Suprapubic skin (tissue), 4 donors: ENCODE data around the gene UBE2J1.

Experiments
- EP300 ChIP-seq: sonication (generic); formaldehyde crosslinking; IDR thresholded peaks from one replicate; pipeline ENCODE4 v1.6.1; 2017; ENCODE audit warnings: antibody characterized with exemption
- POLR2A ChIP-seq, 2 donors: fragments of 450-650 bp; IDR thresholded peaks; one replicate each; pipeline ENCODE4 v1.6.1; 2017; ENCODE audit warnings: antibody characterized with exemption in 2 of 2, mild to moderate bottlenecking in 2 of 2, moderate library complexity in 2 of 2
- POLR2AphosphoS5 ChIP-seq, 3 donors: sonication (generic); formaldehyde crosslinking; IDR thresholded peaks; one replicate each; pipeline ENCODE4 v1.6.1; 2017; ENCODE audit warnings: antibody characterized with exemption in 3 of 3

DNA sequence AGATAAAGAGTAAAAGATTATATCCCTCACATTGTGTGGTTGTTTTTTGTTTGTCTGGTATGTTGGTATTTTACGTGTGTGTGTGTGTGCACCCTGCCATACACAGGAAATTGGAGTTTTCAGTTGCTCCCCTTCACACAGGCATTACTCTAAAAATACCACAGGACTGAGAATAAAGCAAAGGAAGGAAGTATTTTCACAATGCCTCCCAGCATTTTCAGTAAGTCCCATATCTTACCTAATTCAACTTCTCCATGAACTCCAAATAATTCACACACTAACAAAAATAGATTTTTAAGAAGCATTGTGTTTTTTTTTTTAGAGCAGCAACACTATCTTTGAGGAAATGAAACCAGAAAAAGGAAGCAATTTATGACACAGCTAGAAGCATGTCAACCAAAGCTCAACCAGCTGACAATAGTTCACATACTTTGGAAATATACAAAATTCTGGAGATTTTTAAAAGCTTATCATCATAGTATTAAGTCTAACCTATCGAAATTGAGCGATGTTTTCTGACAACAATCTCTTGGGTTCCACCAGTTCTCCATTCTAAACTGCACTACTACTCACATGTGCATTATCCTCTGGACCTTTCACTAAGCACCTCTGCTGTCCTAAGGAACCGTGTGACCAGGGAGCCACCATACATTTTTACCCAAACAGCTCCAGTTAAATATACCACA, 2.1 kb downstream of the UBE2J1 start:
- TF ChIP-seq POLR2AphosphoS5 (IDR thresholded peaks at IDR 0.05) (no peak), POLR2A (IDR thresholded peaks at IDR 0.05) (no peak), EP300 (no peak)
